ENCODE results near the gene MEGF6. TPM values are rescaled to one million over a fixed set of nuclear protein-coding genes. Genes with fewer than 3 reads are reported as not detected.

MEGF6 gene
- total RNA-seq, 4 donors from 2014 or later: 0.88 to 69.0 (median 36.9) TPM

- intact Hi-C loops (cut with DNase I; ENCODE audit: low total_unique reads): no loop called here
- Histone ChIP-seq H3K4me3 (no peak overlapping the region), H3K27ac (no peak overlapping the region), H3K27me3 (no peaks in the 10 kb centered on the region), H3K36me3 (no peaks in the 10 kb centered on the region), H3K9me3 (no peaks in the 10 kb centered on the region), H3K4me1 (no peaks in the 10 kb centered on the region)
- DNase-seq: no peak
- no peak for TF ChIP-seq CTCF (IDR thresholded peaks at IDR 0.05)
- no peak for TF ChIP-seq POLR2A (IDR thresholded peaks at IDR 0.05)
These were observed 137.3 kb downstream of the MEGF6 start for GRCh38 chr1:3474016-3474415.

- Histone ChIP-seq H3K27ac (no peak overlapping the region), H3K9me3 (no peaks in the 10 kb centered on the region), H3K36me3 (no peaks in the 10 kb centered on the region), H3K4me3 (no peak overlapping the region), H3K4me1 (no peaks in the 10 kb centered on the region), H3K27me3 (no peaks in the 10 kb centered on the region)
- no peak for TF ChIP-seq CTCF (IDR thresholded peaks at IDR 0.05)
- TF ChIP-seq POLR2A (IDR thresholded peaks at IDR 0.05): no peak
- intact Hi-C loops (cut with DNase I; ENCODE audit: low total_unique reads): no loop called here
- DNase-seq: no peak
These were observed 137.9 kb downstream of the MEGF6 start for GRCh38 chr1:3473381-3473844.

GRCh38 chr1:3472906-3473305, 138.4 kb downstream of the MEGF6 start:
- H3K36me3 ChIP-seq: no peaks in the 10 kb centered on the region
- TF ChIP-seq CTCF (IDR thresholded peaks at IDR 0.05) (no peak), POLR2A (IDR thresholded peaks at IDR 0.05) (no peak)
- no peaks in the 10 kb centered on the region for H3K9me3 ChIP-seq
- no peaks in the 10 kb centered on the region for H3K27me3 ChIP-seq
- H3K4me1 ChIP-seq: no peaks in the 10 kb centered on the region
- intact Hi-C loops (cut with DNase I; ENCODE audit: low total_unique reads): no loop called here
- H3K4me3 ChIP-seq: no peak overlapping the region
- H3K27ac ChIP-seq: no peak overlapping the region
- no peak for DNase-seq

- intact Hi-C loops (cut with DNase I; ENCODE audit: low total_unique reads): no loop called here
- no peak overlapping the region for H3K4me3 ChIP-seq
- H3K36me3 ChIP-seq: no peaks in the 10 kb centered on the region
- DNase-seq: no peak
- H3K9me3 ChIP-seq: no peaks in the 10 kb centered on the region
- no peak overlapping the region for H3K27ac ChIP-seq
- H3K27me3 ChIP-seq: no peaks in the 10 kb centered on the region
- H3K4me1 ChIP-seq: no peaks in the 10 kb centered on the region
- TF ChIP-seq CTCF (IDR thresholded peaks at IDR 0.05) (no peak), POLR2A (IDR thresholded peaks at IDR 0.05) (no peak)
These were observed 139.0 kb downstream of the MEGF6 start for GRCh38 chr1:3472088-3472850.

GRCh38 chr1:3471356-3472087, 139.8 kb downstream of the MEGF6 start:
- Histone ChIP-seq H3K9me3 (no peaks in the 10 kb centered on the region), H3K36me3 (no peaks in the 10 kb centered on the region), H3K4me1 (no peaks in the 10 kb centered on the region), H3K4me3 (no peak overlapping the region), H3K27me3 (no peaks in the 10 kb centered on the region), H3K27ac (no peak overlapping the region)
- no peak for DNase-seq
- TF ChIP-seq CTCF (IDR thresholded peaks at IDR 0.05): peak in 1 of 4 experiments; percentile 22
- no peak for TF ChIP-seq POLR2A (IDR thresholded peaks at IDR 0.05)
- intact Hi-C loops (cut with DNase I; ENCODE audit: low total_unique reads): no loop called here

Measured in uterus (tissue), 4 donors.